Measurements from ENCODE around the gene UMOD. TPM values are rescaled to one million over a fixed set of nuclear protein-coding genes. Genes with fewer than 3 reads are reported as not detected.

The UMOD gene
- total RNA-seq, 2 experiments from 2014 or later, result not detected

- Histone ChIP-seq H3K4me3 (ENCODE audit: low read length) (no peak overlapping the region), H3K4me1 (ENCODE audit: insufficient read depth, low read length) (peaks cover 6% of the 10 kb centered on the region), H3K27me3 (ENCODE audit: control insufficient read depth in 1 of 2, insufficient read depth in 2 of 2, low read length in 2 of 2) (peaks cover 7 to 8% of the 10 kb centered on the region in 2 experiments), H3K27ac (ENCODE audit: low read depth in 1 of 2, low read length in 2 of 2) (no peak overlapping the region), H3K36me3 (ENCODE audit: insufficient read depth, low read length) (no peaks in the 10 kb centered on the region), H3K9me3 (ENCODE audit: control insufficient read depth in 1 of 2, insufficient read depth in 1 of 2, low read length in 2 of 2) (no peaks in the 10 kb centered on the region)
- Mint-ChIP-seq H3K27ac (no peak overlapping the region), H3K36me3 (ENCODE audit: low read depth) (no peaks in the 10 kb centered on the region), H3K27me3 (peaks cover 34% of the 10 kb centered on the region), H3K4me1 (ENCODE audit: low read depth) (no peaks in the 10 kb centered on the region), H3K9me3 (no peaks in the 10 kb centered on the region), H3K4me3 (no peak overlapping the region)
- TF ChIP-seq CTCF (IDR thresholded peaks at IDR 0.05), result no peak
- CTCF ChIA-PET, result interaction anchor here (0.7 kb wide), 1 partner anchor 475 kb away, joined by 4 read pairs; no protein-coding TSS in a partner anchor
- ATAC-seq (ENCODE audit: poor library complexity) (no peak), DNase-seq (no peak)
- intact Hi-C loops (cut with DNase I, micrococcal nuclease), result loop anchor here in 1 of 2 experiments (10.0 kb wide), 1 partner anchor 1298 kb away; no protein-coding TSS in a partner anchor
- POLR2A ChIA-PET, result no interaction called here
Measured at GRCh38 chr16:20382202-20382948, 29.9 kb upstream of the UMOD start.

- Histone ChIP-seq H3K9me3 (ENCODE audit: control insufficient read depth in 1 of 2, insufficient read depth in 1 of 2, low read length in 2 of 2) (no peaks in the 10 kb centered on the region), H3K4me3 (ENCODE audit: low read length) (no peak overlapping the region), H3K4me1 (ENCODE audit: insufficient read depth, low read length) (peaks cover 4% of the 10 kb centered on the region), H3K27ac (ENCODE audit: low read depth in 1 of 2, low read length in 2 of 2) (no peak overlapping the region), H3K27me3 (ENCODE audit: control insufficient read depth in 1 of 2, insufficient read depth in 2 of 2, low read length in 2 of 2) (no peaks in the 10 kb centered on the region), H3K36me3 (ENCODE audit: insufficient read depth, low read length) (no peaks in the 10 kb centered on the region)
- H3K36me3 Mint-ChIP-seq (ENCODE audit: low read depth), result no peaks in the 10 kb centered on the region
- intact Hi-C loops (cut with DNase I, micrococcal nuclease), result loop anchor here in 1 of 2 experiments (10.0 kb wide), 1 partner anchor 1296 kb away; no protein-coding TSS in a partner anchor
- TF ChIP-seq CTCF (IDR thresholded peaks at IDR 0.05), result no peak
- H3K27me3 Mint-ChIP-seq, result peaks cover 26% of the 10 kb centered on the region
- DNase-seq (no peak), ATAC-seq (ENCODE audit: poor library complexity) (no peak)
- H3K27ac Mint-ChIP-seq, result no peak overlapping the region
- POLR2A ChIA-PET, result no interaction called here
- no peaks in the 10 kb centered on the region for H3K9me3 Mint-ChIP-seq
- CTCF ChIA-PET, result no interaction called here
- no peaks in the 10 kb centered on the region for H3K4me1 Mint-ChIP-seq (ENCODE audit: low read depth)
- no peak overlapping the region for H3K4me3 Mint-ChIP-seq
Measured at GRCh38 chr16:20380782-20381181, 28.3 kb upstream of the UMOD start.

GRCh38 chr16:20377181-20377580 is 24.7 kb upstream of the UMOD start:
- ChIA-PET POLR2A (no interaction called here), CTCF (interaction anchor here (2.0 kb wide), 1 partner anchor 8 kb away, joined by 8 read pairs; no protein-coding TSS in a partner anchor)
- no peaks in the 10 kb centered on the region for H3K36me3 ChIP-seq (ENCODE audit: insufficient read depth, low read length)
- H3K4me3 ChIP-seq (ENCODE audit: low read length), result no peak overlapping the region
- H3K27ac ChIP-seq (ENCODE audit: low read depth in 1 of 2, low read length in 2 of 2), result no peak overlapping the region
- no peak for ATAC-seq (ENCODE audit: poor library complexity)
- no peaks in the 10 kb centered on the region for H3K4me1 ChIP-seq (ENCODE audit: insufficient read depth, low read length)
- no peak overlapping the region for H3K4me3 Mint-ChIP-seq
- H3K27me3 ChIP-seq (ENCODE audit: control insufficient read depth in 1 of 2, insufficient read depth in 2 of 2, low read length in 2 of 2), result peaks cover 0 to 6% of the 10 kb centered on the region in 2 experiments
- no peaks in the 10 kb centered on the region for H3K9me3 Mint-ChIP-seq
- no peaks in the 10 kb centered on the region for H3K4me1 Mint-ChIP-seq (ENCODE audit: low read depth)
- intact Hi-C loops (cut with DNase I, micrococcal nuclease), result no loop called here
- no peak for DNase-seq
- no peaks in the 10 kb centered on the region for H3K36me3 Mint-ChIP-seq (ENCODE audit: low read depth)
- peaks cover 29% of the 10 kb centered on the region for H3K27me3 Mint-ChIP-seq
- H3K9me3 ChIP-seq (ENCODE audit: control insufficient read depth in 1 of 2, insufficient read depth in 1 of 2, low read length in 2 of 2), result no peaks in the 10 kb centered on the region
- no peak for TF ChIP-seq CTCF (IDR thresholded peaks at IDR 0.05)
- H3K27ac Mint-ChIP-seq, result no peak overlapping the region
